ENCODE measurements around the gene PER3.
A peak's percentile ranks its signal among the peaks of the same experiment; 100 is the strongest.

PER3 gene

DNA sequence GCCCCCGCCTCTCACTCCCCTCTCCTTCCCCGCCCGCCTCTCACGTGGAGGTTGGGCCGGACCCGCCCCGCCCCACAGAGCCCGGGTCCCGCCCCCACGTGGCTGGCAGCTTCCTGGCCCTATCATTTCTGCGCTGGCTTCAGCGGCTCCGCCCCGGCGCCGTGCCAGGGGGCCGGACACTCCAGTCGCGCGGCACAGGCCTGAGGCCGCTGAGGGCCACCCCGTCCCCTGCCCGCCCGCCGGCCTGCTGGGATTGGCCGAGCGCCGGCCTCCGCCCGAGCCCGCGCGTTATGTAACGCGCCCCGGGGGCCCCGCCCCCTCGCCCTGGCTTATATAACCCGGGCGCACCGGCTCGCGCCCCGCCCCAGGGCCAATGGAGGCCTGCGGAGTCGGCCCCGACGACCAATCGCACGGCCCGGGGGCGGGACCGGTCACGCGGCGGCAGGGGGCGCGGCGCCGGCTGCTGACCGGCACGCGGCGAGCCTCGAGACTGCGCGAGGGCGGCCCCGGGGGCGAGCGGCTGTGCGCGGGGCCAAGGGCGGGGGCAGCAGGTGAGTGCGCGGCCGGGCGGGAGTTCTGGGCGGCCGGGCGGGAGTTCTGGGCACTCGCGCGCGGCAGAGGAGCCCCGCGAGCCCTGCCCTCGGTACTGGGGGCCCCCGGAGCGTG is at the start of gene PER3:
PER3 (plus strand) TSS at position 466 of the 666 bp plus-strand sequence. CDS start 587 bp downstream, outside the sequence.
- DNase-seq: peak; percentile 66 to 89

GRCh38 chr1:7738044-7738443 is 46.0 kb upstream of the PER3 start:
- DNase-seq: no peak

DNA sequence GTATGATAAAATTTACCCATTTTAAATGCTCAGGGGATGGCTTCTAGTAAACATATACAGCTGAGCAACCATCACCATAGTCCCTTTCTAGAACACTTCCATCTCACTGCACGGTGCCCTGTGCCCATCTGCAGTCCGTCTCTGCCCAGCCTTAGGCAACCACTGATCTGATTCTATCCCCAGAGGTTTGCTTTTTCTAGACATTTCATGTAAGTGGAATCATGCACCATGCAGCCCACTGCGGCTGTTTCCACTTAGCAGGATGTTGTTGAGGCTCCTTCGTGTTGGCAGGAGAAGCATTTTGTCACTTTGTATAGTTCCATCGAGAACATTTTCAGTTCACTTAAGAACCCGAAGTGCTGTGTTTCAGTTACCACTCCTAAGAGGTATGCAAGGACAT is 40.7 kb upstream of the PER3 start:
- no peak for DNase-seq

- no peak for DNase-seq
Observed at GRCh38 chr1:7744882-7745281, 39.2 kb upstream of the PER3 start.

DNA sequence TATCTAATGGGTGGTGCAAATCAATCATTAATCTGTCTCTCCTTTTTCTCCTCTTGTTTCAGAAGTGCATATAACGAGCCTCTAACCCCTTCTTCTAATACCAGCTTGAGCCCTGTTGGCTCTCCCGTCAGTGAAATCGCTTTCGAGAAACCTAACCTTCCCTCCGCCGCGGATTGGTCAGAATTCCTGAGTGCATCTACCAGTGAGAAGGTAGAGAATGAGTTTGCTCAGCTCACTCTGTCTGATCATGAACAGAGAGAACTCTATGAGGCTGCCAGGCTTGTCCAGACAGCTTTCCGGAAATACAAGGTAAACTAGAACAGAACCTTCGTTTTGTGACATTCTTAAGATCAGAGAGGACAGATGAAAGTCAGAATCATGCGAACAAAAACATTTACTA is 38.3 kb upstream of the PER3 start:
- no peak for DNase-seq

DNA sequence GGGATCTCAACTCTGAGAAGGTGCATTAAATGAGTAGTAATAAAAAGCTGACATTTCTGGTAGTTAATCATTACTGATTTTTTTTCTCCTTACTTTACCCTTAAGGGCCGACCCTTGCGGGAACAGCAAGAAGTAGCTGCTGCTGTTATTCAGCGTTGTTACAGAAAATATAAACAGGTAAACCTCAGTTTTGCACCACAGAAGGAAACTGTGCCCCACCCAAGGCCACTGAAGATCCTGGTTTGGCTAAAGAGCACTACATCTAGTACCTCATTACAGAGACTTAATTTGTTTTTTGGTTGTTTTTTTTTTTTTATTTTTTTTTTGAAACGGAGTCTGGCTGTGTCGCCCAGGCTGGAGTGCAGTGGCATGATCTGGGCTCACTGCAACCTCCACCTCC is 36.5 kb upstream of the PER3 start:
- no peak for DNase-seq

DNA sequence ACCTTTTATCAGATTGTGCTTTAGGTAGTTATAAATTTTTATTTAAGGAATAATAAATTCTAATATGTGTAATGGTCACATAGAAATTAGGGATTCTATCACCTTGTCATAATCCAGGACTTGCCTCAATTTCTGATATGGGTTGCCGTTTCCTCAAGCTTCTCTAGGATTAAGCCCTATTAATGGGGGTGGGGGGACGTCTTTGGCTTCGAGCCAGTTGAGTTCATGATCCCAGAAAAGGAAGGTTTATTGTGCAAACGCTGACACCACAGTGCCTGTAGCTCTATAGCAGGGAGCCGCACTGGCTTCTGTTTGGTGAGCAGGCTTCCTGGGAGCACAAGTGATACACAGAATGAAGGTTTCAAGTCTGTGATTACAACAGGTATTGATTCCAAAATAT is 35.0 kb upstream of the PER3 start:
- DNase-seq: no peak

GRCh38 chr1:7751174-7751573 is 32.9 kb upstream of the PER3 start:
- no peak for DNase-seq

- DNase-seq: peak in 1 of 2 experiments; percentile 44
Observed at GRCh38 chr1:7752512-7753417, 31.3 kb upstream of the PER3 start.

DNA sequence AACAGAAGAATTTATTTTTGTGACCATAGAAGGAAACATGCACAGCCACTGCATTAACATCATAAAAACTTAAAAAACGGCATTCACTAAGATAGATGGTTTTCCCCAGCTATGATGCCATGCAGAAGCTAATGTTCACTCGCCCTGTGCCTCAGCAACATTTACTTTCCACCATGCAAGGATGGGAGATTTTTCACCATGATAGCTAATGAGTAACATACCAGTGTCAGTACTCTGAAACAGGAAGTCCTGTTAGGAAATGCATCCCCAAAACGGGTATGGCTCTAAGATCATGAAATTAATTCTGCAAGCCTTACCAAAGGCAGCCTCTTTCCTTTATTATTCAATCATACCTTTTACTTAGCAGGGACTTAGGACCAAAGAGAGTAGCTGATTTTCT is 30.4 kb upstream of the PER3 start:
- no peak for DNase-seq

DNA sequence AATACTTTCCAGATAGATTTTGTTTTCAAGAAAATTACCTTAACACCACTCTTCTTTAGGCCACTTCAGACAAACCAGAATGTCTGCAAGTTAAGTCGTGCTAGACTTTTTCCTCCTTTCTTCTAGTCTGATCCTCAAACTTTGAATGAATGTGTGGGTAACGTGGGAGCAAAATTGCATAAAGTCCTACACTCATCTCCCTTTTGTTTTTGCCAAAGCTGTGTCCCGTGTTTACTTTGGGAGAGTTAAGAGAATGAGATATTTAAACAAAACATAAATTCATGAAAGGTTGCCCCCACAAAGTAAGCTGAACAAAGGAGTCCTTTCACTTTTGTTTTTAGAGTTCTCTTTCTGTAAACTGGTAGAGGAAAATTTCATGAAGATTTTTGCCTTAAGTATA is 29.9 kb upstream of the PER3 start:
- DNase-seq: no peak

DNA sequence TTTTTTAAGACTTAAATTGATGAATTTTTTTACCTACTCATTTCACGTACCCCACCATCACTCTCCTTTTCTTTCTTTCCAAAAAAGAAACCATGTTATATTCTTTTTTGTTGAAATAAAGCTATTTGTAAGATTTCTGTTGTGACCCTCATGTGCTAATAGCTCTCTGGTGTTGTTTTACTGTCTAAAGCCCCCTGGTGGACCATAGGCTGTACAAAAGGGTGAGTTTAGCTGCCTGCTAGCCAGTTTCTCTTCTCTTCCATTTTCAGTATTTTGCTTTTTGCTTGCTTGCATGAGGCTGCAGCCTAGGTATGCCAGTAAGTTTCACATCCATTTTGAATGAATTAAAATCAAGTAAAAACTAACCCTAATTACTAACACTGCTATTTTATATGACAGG is 28.6 kb upstream of the PER3 start:
- DNase-seq: peak in 1 of 2 experiments; percentile 3

DNA sequence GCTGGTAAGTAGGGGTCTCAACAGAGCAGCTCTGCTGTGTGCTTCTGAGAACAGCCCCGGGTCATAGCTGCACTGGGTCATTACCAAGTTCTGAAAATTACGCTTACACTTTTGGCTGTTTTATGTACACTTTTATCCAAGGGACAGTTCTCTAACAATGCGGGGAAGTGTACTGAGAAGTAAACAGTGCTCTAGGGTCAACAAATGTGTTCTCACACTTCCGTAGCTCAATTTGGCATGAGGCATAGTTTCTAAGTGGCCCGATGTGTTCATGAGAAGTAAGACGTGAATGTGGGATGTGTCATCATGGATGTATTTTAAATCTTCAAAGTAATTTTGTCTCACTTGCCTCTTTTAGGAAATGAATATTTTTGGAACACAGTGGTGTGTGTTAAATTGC is 23.8 kb upstream of the PER3 start:
- DNase-seq: no peak

GRCh38 chr1:7761103-7761502 is 23.0 kb upstream of the PER3 start:
- DNase-seq: no peak

- DNase-seq: no peak
Observed at GRCh38 chr1:7767176-7767575, 16.9 kb upstream of the PER3 start.

- DNase-seq: no peak
Observed at GRCh38 chr1:7768583-7768982, 15.5 kb upstream of the PER3 start.

GRCh38 chr1:7769673-7770412 is 14.2 kb upstream of the PER3 start:
- DNase-seq: no peak

GRCh38 chr1:7770669-7770996 is 13.5 kb upstream of the PER3 start:
- DNase-seq: no peak

DNA sequence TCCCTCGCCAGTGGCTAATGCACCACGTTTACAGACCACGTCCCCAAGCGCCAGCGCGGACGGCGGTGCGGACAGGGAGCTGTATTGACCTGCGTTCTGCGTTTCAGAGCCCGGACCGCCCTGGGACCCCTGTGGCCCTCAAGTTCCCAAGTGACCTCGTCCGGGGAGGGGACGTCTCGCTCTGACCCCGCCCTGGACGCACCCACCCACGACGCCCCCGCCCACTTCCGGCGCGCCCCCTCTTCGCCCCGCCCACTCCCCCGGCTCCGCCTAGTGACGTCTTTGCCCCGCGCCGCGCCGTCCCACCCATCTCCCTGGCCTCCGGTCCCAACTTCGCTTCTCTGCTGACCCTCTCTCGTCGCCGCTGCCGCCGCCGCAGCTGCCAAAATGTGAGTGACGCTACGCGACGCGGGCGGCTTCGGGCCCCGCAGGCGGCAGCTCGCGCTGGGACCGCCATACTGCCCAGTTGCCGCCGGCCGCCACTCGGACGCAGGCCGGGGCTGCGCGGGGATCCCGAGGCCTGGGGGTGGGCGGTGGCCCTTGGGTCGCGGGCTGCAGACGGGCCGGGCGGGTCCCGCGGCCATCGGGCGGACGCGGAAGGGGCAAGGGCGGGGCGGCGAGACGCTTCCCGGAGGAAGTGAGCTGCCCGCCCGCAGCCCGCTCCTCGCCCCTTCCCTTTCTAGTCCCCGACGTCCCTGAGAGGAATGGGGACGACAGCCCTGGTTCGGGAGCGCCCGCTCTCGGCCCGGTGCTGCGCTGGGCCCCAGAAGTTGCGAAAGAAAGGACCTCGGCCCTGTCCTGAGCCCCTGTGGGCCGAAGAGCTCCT is 12.9 kb upstream of the PER3 start, which contains the start of gene VAMP3:
VAMP3 (plus strand) TSS at position 300 of the 826 bp plus-strand sequence; CDS start at position 388, 88 bp downstream.
- peak; percentile 14 to 51 for DNase-seq

DNA sequence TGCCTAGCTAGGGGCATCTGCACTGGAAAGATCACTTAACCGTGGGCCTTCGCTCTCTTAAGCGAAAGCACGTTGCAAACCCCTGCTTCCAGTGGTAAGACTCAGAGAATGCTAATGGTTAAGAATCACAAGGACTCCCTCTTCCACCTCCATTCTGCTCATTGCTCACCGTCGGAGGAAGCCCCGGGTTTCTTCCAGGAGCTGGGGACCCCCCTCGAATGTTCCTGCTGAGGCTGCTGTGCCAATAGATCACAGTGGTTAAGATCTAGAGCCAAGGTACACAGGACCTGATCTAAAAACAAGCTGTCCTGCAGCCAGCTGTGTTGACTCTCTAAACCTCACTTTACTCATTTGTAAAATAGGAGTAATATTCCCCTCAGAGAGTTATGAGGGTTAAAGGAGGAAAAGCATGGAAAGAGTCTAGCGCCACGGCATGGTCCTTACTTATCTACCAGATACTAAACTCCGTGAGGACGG is 12.2 kb upstream of the PER3 start:
- no peak for DNase-seq

- DNase-seq: no peak
Observed at GRCh38 chr1:7777591-7777990, 6.5 kb upstream of the PER3 start.

GRCh38 chr1:7778133-7778628 is 5.9 kb upstream of the PER3 start:
- DNase-seq: no peak
